Neural progenitor cell (in vitro differentiated cells): Measurements from ENCODE around the gene UGT1A8. TPM values are rescaled to one million over a fixed set of nuclear protein-coding genes. Genes with fewer than 3 reads are reported as not detected.

Source experiments
- DNase-seq: peaks from one replicate; pipeline ENCODE4 v3.0.0-alpha.2; 2016; ENCODE audit warnings: low spot score
- H2AFZ ChIP-seq: fragments of 200-600 bp; sonication (generic); replicated peaks from 2 replicates; pipeline ENCODE4 v1.6.1; 2016; ENCODE audit warnings: antibody characterized with exemption
- H3F3A ChIP-seq: fragments of 200-600 bp; sonication (generic); 2 replicates; pipeline ENCODE4 v1.6.1; 2016; ENCODE audit warnings: antibody characterized with exemption, low read depth
- H3K27ac ChIP-seq: fragments of 200-600 bp; sonication (generic); 2 replicates; pipeline ENCODE4 v1.5.1; 2016; ENCODE audit warnings: mild to moderate bottlenecking
- H3K27me3 ChIP-seq: fragments of 200-600 bp; sonication (generic); 2 replicates; pipeline ENCODE4 v1.6.1; 2016; ENCODE audit warnings: mild to moderate bottlenecking, moderate library complexity
- H3K36me3 ChIP-seq: fragments of 200-600 bp; sonication (generic); 2 replicates; pipeline ENCODE4 v1.5.1; 2016
- H3K4me1 ChIP-seq: fragments of 200-600 bp; sonication (generic); 2 replicates; pipeline ENCODE4 v1.6.1; 2016; ENCODE audit warnings: mixed run types
- H3K4me2 ChIP-seq: fragments of 200-600 bp; sonication (generic); 2 replicates; pipeline ENCODE4 v1.6.1; 2016
- H3K4me3 ChIP-seq: fragments of 200-600 bp; sonication (generic); 2 replicates; pipeline ENCODE4 v1.5.1; 2016
- H3K79me2 ChIP-seq: fragments of 200-600 bp; sonication (generic); 2 replicates; pipeline ENCODE4 v1.6.1; 2016; ENCODE audit warnings: low read depth
- H3K9ac ChIP-seq: fragments of 200-600 bp; sonication (generic); 2 replicates; pipeline ENCODE4 v1.6.1; 2016
- H3K9me3 ChIP-seq: fragments of 200-600 bp; sonication (generic); 2 replicates; pipeline ENCODE4 v1.5.1; 2016; ENCODE audit warnings: low read depth
- H4K20me1 ChIP-seq: fragments of 200-600 bp; sonication (generic); 2 replicates; pipeline ENCODE4 v1.6.1; 2016; ENCODE audit warnings: low read depth
- H3K27ac Mint-ChIP-seq: 3 replicates; pipeline ENCODE4 v1.8.0; 2021; ENCODE audit warnings: mixed read lengths
- H3K27me3 Mint-ChIP-seq: 2 replicates; pipeline ENCODE4 v1.8.0; 2022; ENCODE audit warnings: low read depth, mild to moderate bottlenecking, inconsistent platforms, moderate library complexity, mixed read lengths; ENCODE audit not compliant: insufficient read depth
- H3K36me3 Mint-ChIP-seq: 3 replicates; pipeline ENCODE4 v1.8.0; 2021; ENCODE audit warnings: mixed read lengths
- H3K4me1 Mint-ChIP-seq: 3 replicates; pipeline ENCODE4 v1.8.0; 2021; ENCODE audit warnings: mixed read lengths
- H3K4me3 Mint-ChIP-seq: 3 replicates; pipeline ENCODE4 v1.8.0; 2021; ENCODE audit warnings: mild to moderate bottlenecking, moderate library complexity, mixed read lengths
- H3K9me3 Mint-ChIP-seq: 3 replicates; pipeline ENCODE4 v1.8.0; 2020; ENCODE audit warnings: mixed read lengths
- EZH2 ChIP-seq: fragments of 200-600 bp; sonication (generic); IDR thresholded peaks from 2 replicates; pipeline ENCODE4 v1.6.1; 2017; ENCODE audit warnings: antibody characterized with exemption, mild to moderate bottlenecking, moderate library complexity
- EZH2phosphoT487 ChIP-seq: fragments of 200-600 bp; sonication (generic); IDR thresholded peaks from 2 replicates; pipeline ENCODE4 v1.6.1; 2017; ENCODE audit warnings: antibody characterized with exemption
- total RNA-seq: library from RNA; depleted of rRNA; stranded (reverse); fragments of >200 nt; gene quantifications from 2 replicates; pipeline ENCODE4 v1.2.3, GENCODE V29; 2015; ENCODE audit warnings: low replicate concordance
- TF ChIP-seq, protein P1 (sequence below): fragments of 200-600 bp; sonication (generic); IDR thresholded peaks from 2 replicates; pipeline ENCODE4 v1.5.1; 2017; ENCODE audit warnings: antibody characterized with exemption, mild to moderate bottlenecking

Gene UGT1A8
- total RNA-seq, 1 donor from 2014 or later: not detected

DNA sequence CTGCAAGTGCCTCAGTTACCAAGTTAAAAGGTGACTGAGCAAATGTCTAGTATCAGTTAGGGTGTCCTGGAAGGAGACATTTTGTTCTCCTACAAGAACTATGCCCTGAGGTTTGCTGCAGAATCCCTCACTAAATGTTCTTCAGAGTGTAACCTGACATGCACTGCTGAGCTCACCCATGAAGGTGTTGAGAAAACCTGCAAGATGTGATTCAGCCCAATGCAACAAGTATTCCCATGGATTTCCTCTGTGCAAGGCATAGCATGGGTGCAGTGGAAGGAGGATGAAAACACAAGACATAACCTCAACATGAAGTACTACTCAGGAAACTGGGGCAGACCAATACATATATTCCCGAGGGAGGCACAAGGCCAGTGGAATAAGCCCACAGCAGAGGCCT lies 15.4 kb upstream of the UGT1A8 start:
- Histone ChIP-seq H4K20me1 (no peaks in the 10 kb centered on the region), H3F3A (no peaks in the 10 kb centered on the region), H3K27me3 (no peaks in the 10 kb centered on the region), H3K4me3 (no peak overlapping the region), H3K9me3 (no peaks in the 10 kb centered on the region), H3K36me3 (no peaks in the 10 kb centered on the region), H2AFZ (no peak overlapping the region), H3K79me2 (no peaks in the 10 kb centered on the region), H3K27ac (no peak overlapping the region), H3K4me2 (no peak overlapping the region), H3K9ac (no peak overlapping the region), H3K4me1 (no peaks in the 10 kb centered on the region)
- Mint-ChIP-seq H3K27ac (no peak overlapping the region), H3K4me1 (no peaks in the 10 kb centered on the region), H3K9me3 (peaks cover 2% of the 10 kb centered on the region), H3K4me3 (no peak overlapping the region), H3K36me3 (no peaks in the 10 kb centered on the region), H3K27me3 (no peaks in the 10 kb centered on the region)
- DNase-seq: no peak
- TF ChIP-seq, protein P1, sequence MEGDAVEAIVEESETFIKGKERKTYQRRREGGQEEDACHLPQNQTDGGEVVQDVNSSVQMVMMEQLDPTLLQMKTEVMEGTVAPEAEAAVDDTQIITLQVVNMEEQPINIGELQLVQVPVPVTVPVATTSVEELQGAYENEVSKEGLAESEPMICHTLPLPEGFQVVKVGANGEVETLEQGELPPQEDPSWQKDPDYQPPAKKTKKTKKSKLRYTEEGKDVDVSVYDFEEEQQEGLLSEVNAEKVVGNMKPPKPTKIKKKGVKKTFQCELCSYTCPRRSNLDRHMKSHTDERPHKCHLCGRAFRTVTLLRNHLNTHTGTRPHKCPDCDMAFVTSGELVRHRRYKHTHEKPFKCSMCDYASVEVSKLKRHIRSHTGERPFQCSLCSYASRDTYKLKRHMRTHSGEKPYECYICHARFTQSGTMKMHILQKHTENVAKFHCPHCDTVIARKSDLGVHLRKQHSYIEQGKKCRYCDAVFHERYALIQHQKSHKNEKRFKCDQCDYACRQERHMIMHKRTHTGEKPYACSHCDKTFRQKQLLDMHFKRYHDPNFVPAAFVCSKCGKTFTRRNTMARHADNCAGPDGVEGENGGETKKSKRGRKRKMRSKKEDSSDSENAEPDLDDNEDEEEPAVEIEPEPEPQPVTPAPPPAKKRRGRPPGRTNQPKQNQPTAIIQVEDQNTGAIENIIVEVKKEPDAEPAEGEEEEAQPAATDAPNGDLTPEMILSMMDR: no peak
- TF ChIP-seq EZH2phosphoT487 (no peak), EZH2 (no peak)

DNA sequence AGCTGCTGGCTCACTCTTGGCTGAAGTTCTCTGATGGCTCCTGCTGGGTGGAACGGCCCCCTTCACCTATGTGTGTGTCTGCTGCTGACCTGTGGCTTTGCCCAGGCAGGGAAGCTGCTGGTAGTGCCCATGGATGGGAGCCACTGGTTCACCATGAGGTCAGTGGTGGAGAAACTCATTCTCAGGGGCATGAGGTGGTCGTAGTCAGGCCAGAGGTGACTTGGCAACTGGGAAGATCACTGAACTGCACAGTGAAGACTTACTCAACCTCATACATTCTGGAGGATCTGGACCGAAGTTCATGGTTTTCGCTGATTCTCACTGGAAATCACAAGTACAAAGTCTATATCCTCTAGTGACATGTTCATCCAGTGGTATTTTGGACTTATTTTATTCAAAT lies 13.9 kb upstream of the UGT1A8 start:
- Mint-ChIP-seq H3K27me3 (peaks cover 4% of the 10 kb centered on the region), H3K4me1 (no peaks in the 10 kb centered on the region), H3K27ac (no peak overlapping the region), H3K4me3 (no peak overlapping the region), H3K9me3 (peaks cover 4% of the 10 kb centered on the region), H3K36me3 (no peaks in the 10 kb centered on the region)
- DNase-seq: no peak
- Histone ChIP-seq H3K4me1 (no peaks in the 10 kb centered on the region), H2AFZ (no peak overlapping the region), H3K79me2 (no peaks in the 10 kb centered on the region), H3K9me3 (no peaks in the 10 kb centered on the region), H3K9ac (no peak overlapping the region), H3K27me3 (no peaks in the 10 kb centered on the region), H3K36me3 (no peaks in the 10 kb centered on the region), H3K27ac (no peak overlapping the region), H3K4me2 (no peak overlapping the region), H4K20me1 (no peaks in the 10 kb centered on the region), H3K4me3 (no peak overlapping the region), H3F3A (no peaks in the 10 kb centered on the region)
- TF ChIP-seq, protein P1: no peak
- TF ChIP-seq EZH2phosphoT487 (no peak), EZH2 (no peak)

DNA sequence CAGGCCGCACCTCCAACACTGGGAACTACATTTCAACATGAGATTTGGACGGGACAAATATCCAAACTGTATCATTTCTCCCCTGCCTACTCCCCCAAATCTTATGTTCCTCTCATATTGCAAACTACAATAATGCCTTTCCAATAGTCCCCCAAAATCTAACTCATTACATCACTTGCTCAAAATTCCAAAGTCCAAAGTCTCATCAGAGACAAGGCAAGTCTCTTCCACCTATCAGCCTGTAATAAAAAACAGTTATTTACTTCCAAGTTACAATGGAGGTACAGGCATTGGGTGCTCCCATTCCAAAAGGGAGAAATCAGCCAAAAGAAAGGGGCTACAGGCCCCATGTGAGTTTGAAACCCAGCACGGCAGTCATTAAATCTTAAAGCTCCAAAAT lies 12.6 kb upstream of the UGT1A8 start:
- H3K27ac ChIP-seq: no peak overlapping the region
- H3K9ac ChIP-seq: no peak overlapping the region
- H3K36me3 ChIP-seq: no peaks in the 10 kb centered on the region
- H3K27ac Mint-ChIP-seq: no peak overlapping the region
- H3K9me3 ChIP-seq: no peaks in the 10 kb centered on the region
- H3K27me3 Mint-ChIP-seq: peaks cover 4% of the 10 kb centered on the region
- H3K4me1 Mint-ChIP-seq: no peaks in the 10 kb centered on the region
- H3K4me3 Mint-ChIP-seq: no peak overlapping the region
- no peaks in the 10 kb centered on the region for H3K4me1 ChIP-seq
- TF ChIP-seq EZH2 (no peak), EZH2phosphoT487 (no peak)
- TF ChIP-seq, protein P1: no peak
- H3K27me3 ChIP-seq: no peaks in the 10 kb centered on the region
- H4K20me1 ChIP-seq: no peaks in the 10 kb centered on the region
- H3K4me2 ChIP-seq: no peak overlapping the region
- H3K36me3 Mint-ChIP-seq: no peaks in the 10 kb centered on the region
- no peaks in the 10 kb centered on the region for H3K79me2 ChIP-seq
- peaks cover 4% of the 10 kb centered on the region for H3K9me3 Mint-ChIP-seq
- no peak overlapping the region for H2AFZ ChIP-seq
- H3F3A ChIP-seq: no peaks in the 10 kb centered on the region
- no peak for DNase-seq
- no peak overlapping the region for H3K4me3 ChIP-seq
